ENCODE results near the gene SNX30.
A peak's percentile ranks its signal among the peaks of the same experiment; 100 is the strongest.

The SNX30 gene

GRCh38 chr9:112861155-112861554 is 110.6 kb downstream of the SNX30 start:
- peak; percentile 60 for DNase-seq

DNA sequence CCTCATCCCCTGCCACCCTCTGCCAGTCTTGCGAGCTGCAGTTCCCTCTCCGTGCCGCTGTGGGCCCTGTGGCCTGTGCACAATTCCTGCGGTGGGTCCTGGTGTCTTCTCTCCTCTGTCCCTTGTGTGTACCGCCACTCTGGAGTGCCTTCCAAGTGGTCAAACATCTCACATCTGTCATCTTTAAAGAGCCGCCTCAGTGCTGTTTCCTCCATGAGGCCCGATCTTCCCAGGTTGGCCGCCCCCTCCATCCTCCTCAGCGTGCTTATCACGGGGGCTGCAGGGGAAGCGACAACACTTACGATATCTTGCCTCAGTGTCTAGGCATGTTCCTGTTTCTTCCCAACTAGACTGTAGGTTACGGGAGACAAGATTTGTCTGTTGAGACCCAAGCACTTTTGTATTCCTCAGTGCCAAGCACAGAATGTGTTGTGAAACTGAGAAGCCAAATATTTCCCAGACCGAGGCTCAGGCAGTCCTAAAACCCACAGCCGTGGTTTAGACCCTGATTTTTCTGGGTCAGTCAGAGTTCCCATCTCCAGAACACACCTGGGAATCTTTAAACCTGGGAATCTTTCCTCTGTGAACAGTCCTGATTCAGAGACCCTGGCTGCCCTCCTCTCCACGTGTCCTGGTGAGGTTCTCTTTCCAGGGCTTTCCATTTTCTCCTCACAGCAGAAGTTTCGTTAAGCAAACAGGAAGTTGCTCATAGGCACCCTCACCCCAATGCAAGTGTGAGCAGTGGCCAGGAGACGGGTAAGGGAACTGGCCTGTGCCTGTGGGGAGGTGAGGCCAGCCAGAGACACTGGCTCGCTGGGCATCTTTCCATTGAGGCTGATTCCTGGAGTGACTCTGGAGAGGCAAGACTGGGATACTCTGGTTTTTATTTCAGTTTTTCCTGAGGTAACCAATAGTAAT is 111.3 kb downstream of the SNX30 start:
- DNase-seq, result peak; percentile 95

- peak; percentile 94 for DNase-seq
Measured at GRCh38 chr9:112863214-112863613, 112.7 kb downstream of the SNX30 start.

GRCh38 chr9:112863746-112864145 is 113.2 kb downstream of the SNX30 start:
- DNase-seq, result peak; percentile 68

DNA sequence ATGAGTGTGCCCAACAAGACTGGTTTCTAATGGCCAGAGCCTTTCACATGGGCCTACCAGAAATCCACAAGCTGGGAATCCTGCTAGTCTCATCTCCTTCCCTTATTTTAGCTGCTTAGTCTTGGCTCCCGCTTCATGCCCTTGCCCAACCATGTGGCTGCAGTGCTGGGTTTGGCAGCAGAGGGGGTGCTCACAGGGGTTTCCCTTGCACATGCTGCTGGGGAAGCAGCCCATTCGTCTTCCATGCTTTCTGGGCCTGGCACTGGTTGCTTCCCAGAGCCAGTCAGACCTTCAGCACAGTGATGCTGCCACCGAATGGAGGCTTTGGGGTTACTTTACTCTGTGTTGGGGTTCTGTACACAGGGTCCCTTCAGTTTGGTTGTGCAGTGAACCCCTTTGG is 113.8 kb downstream of the SNX30 start:
- DNase-seq, result peak; percentile 55

GRCh38 chr9:112864982-112865381 is 114.4 kb downstream of the SNX30 start:
- no peak for DNase-seq

DNA sequence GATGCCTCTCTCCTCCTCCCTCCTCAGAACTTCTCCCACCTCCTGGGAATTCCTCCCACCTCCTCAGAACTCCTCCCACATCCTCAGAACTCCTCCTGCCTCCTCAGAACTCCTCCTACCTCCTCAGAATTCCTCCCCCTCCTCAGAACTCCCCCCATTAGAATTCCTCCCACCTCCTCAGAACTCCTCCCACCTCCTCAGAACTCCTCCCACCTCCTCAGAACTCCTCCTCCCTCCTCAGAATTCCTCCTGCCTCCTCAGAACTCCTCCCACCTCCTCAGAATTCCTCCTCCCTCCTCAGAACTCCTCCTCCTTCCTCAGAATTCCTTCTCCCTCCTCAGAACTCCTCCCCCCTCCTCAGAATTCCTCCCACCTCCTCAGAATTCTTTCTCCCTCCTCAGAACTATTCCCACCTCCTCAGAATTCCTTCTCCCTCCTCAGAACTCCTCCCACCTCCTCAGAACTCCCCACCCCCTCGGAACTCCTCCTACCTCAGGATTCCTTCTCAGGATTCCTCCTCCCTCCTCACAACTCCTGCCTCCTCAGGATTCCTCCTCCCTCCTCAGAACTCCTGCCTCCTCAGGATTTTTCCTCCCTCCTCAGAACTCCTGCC is 116.2 kb downstream of the SNX30 start:
- no peak for DNase-seq

DNA sequence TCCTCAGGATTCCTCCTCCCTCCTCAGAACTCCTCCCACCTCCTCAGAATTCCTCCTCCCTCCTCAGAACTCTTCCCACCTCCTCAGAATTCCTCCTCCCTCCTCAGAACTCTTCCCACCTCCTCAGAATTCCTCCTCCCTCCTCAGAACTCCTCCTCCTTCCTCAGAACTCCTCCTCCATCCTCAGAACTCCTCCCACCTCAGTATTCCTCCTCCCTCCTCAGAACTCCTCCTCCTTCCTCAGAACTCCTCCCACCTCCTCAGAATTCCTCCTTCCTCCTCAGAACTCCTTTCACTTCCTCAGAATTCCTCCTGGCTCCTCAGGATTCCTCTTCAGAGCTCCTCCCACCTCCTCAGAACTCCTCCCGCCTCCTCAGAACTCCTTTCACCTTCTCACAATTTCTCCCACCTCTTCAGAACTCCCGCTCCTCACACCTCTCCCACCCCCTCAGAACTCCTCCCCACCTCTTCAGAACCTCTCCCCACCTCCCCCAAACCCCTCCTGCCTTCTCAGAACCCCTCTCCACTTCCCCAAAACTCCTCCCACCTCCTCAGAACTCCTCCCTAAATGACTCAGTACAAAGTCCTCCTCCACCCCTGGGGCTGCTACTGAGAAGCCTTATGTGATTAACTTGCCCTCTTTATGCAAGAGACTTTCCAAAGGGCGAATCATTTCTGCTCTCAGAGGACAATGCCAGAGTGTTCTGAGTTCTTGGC is 116.9 kb downstream of the SNX30 start:
- DNase-seq, result peak; percentile 90

GRCh38 chr9:112868461-112868860 is 117.9 kb downstream of the SNX30 start:
- DNase-seq, result no peak

GRCh38 chr9:112869041-112869529 is 118.5 kb downstream of the SNX30 start:
- DNase-seq, result no peak

- DNase-seq, result no peak
Measured at GRCh38 chr9:112869917-112870316, 119.4 kb downstream of the SNX30 start.

DNA sequence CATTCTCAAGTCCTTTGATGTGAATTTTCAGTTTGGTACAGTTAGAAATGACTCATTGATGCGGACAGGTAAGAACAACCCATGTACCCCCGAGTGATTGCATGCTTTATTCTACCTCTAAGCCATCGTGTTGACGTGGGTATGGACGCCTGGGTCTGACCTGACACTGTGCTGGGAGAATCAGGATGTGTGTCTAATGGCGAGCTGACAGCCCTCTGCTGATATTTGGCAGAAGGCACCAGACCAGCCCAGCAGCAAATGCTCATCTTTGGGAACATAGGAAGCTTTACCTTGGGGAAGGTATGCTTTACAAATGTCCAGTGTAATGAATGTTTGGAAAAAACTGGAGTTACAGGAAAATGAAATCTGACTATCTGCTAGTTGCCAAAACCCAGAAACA is 120.0 kb downstream of the SNX30 start:
- DNase-seq, result no peak

DNA sequence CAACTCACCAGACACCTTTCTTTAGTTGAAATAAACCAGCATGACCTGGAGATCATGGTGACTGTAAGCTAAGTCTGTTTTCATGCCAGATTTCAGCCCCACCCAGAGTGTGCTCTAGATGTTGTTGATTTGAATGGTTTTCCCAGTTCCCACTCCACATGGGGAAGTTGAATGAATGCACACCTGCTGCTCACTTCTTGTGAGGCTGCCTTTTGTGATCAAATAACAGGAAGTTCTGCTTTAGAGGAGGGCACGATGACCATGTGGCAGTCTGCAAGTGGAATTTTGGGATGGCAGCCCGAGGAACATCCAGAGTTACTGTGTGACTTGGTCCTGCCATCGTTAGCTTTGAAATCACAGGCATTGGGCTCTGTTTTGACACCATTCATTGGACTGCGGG is 121.5 kb downstream of the SNX30 start:
- no peak for DNase-seq

DNA sequence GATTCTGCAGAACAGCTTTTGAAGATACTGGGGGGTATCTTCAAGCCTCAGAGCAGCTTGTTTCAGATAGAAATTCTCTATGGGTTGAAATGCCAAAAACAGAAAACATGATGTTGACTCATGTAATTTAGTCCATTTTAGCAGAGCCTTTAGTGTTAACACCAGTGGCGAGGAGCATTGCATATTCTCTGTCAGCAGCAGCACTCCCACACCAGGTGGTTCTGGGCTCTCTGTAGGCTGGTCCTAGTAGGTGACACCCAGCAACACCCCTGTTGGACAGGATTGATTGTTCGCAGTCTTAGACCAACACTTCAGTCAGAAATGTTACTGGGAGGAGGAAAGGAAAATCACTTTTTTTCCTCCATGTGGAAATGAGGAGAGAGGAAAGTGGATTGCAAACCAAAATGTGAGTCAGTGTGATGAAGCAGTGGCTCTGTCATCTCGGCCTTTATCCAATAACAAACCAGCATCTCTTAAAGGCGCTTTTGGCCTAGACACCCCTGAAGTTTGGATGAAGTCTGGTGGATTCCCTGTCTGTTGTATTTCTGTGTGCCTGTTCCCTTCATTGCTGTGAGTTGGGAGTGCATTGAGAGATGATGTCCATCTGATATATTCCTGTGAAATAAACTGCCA is 123.3 kb downstream of the SNX30 start:
- no peak for DNase-seq

DNA sequence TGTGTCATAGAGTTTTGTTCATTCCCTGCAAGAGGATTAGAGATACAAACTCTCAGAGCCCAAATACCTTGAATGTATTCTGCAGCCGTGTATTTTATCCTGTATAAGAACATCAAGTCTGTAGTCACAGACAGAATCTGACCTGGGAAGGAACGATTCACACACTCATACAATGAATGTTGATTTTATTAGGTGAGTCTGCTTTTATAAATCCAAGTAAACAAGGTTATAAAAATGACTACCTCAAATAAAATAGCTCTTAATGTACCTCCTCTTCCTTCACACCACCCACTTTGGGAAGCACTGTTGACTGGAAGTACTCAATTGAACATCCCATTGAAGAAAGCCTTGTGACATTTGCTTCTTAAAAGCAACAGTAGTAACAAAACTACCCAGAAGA is 128.2 kb downstream of the SNX30 start:
- DNase-seq, result no peak

DNA sequence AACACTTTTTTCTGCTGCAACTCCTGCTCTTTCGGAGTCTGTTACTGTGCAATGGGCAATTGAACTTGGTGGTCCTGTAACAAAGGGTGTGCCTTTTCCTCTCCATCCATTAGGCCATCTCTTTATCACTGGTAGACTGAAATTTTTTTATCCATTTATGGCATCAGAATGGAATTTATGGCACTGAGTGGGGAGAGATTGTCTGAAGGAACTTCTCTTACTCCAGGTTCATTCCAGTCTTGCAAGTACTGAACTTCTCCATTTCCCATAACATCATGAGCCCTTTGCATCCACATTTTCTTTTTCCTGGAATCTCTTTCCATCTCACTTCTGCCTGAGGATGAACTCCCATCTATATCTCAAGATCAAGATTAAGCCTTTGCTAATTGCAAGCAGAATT is 130.1 kb downstream of the SNX30 start:
- DNase-seq, result no peak

- peak; percentile 82 for DNase-seq
Measured at GRCh38 chr9:112881331-112881730, 130.8 kb downstream of the SNX30 start.

- no peak for DNase-seq
Measured at GRCh38 chr9:112884101-112884500, 133.5 kb downstream of the SNX30 start.

- no peak for DNase-seq
Measured at GRCh38 chr9:112884721-112885120, 134.2 kb downstream of the SNX30 start.

DNA sequence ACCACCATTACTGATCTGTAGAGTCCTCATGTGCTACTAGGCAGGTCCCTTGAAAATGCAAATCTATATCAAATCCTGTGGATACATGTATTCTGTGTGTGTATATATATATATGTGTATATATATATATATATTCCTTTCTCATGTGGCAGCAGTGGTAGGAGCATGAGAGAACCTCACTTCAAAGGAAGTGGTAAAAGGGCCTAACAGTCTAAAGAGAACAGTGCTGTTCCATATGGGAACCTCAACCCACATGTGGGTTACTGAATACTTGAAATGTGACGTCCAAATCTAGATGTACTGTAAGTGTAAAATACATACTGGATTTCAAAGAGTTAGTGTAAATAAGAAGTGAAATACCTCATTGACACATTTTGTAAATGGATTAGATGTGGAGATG is 134.8 kb downstream of the SNX30 start:
- DNase-seq, result no peak

GRCh38 chr9:112886351-112886750 is 135.8 kb downstream of the SNX30 start:
- no peak for DNase-seq

GRCh38 chr9:112887381-112887780 is 136.8 kb downstream of the SNX30 start:
- peak; percentile 72 for DNase-seq

Data from inflammatory macrophage treated with lipopolysaccharide for 4 hours (primary cell).